Measurements from ENCODE around the gene MRAS.

GRCh38 chr3:138433892-138434275 is 85.5 kb downstream of the MRAS start:
- TF ChIP-seq REST (IDR thresholded peaks at IDR 0.05; ENCODE audit: low read depth, low read length) = no peak
- no peak for TF ChIP-seq MAX (IDR thresholded peaks at IDR 0.05; ENCODE audit: low read depth)
- no peak for TF ChIP-seq EZH2phosphoT487 (IDR thresholded peaks at IDR 0.05; ENCODE audit: borderline replicate concordance, low read depth)
- TF ChIP-seq TAF1 (IDR thresholded peaks at IDR 0.05; ENCODE audit: borderline replicate concordance, low read depth, low read length) = no peak
- TF ChIP-seq ZBTB33 (IDR thresholded peaks at IDR 0.05; ENCODE audit: borderline replicate concordance, low read depth) = no peak
- no peak for TF ChIP-seq EP300 (IDR thresholded peaks at IDR 0.05; ENCODE audit: borderline replicate concordance in 1 of 2, low read depth in 1 of 2, low read length in 1 of 2)
- no peak for TF ChIP-seq CTCF (IDR thresholded peaks at IDR 0.05)

Measured in SK-N-SH (cell line).